ENCODE measurements around the gene FBXW12.

FBXW12 gene

GRCh38 chr3:48409291-48410201 is 37.5 kb downstream of the FBXW12 start:
- DNase-seq: no peak

- DNase-seq: no peak
Measured at GRCh38 chr3:48410205-48411040, 38.4 kb downstream of the FBXW12 start.

- no peak for DNase-seq
Measured at GRCh38 chr3:48411041-48411588, 39.1 kb downstream of the FBXW12 start.

GRCh38 chr3:48411606-48412374 is 39.8 kb downstream of the FBXW12 start:
- DNase-seq: no peak

- no peak for DNase-seq
Measured at GRCh38 chr3:48412375-48413001, 40.5 kb downstream of the FBXW12 start.

GRCh38 chr3:48413086-48413485 is 41.1 kb downstream of the FBXW12 start:
- no peak for DNase-seq

GRCh38 chr3:48413611-48414010 is 41.6 kb downstream of the FBXW12 start:
- DNase-seq: no peak

GRCh38 chr3:48414376-48415250 is 42.6 kb downstream of the FBXW12 start:
- DNase-seq: no peak

- no peak for DNase-seq
Measured at GRCh38 chr3:48415251-48415953, 43.4 kb downstream of the FBXW12 start.

GRCh38 chr3:48416091-48416505 is 44.1 kb downstream of the FBXW12 start:
- DNase-seq: no peak

GRCh38 chr3:48416546-48416945 is 44.5 kb downstream of the FBXW12 start:
- no peak for DNase-seq

GRCh38 chr3:48417529-48418108 is 45.6 kb downstream of the FBXW12 start:
- DNase-seq: no peak

- DNase-seq: no peak
Measured at GRCh38 chr3:48418140-48418539, 46.1 kb downstream of the FBXW12 start.

- DNase-seq: no peak
Measured at GRCh38 chr3:48418651-48419050, 46.6 kb downstream of the FBXW12 start.

- DNase-seq: no peak
Measured at GRCh38 chr3:48419149-48419548, 47.1 kb downstream of the FBXW12 start.

- DNase-seq: no peak
Measured at GRCh38 chr3:48419597-48419996, 47.6 kb downstream of the FBXW12 start.

GRCh38 chr3:48420561-48420960 is 48.5 kb downstream of the FBXW12 start:
- no peak for DNase-seq

GRCh38 chr3:48422272-48422671 is 50.3 kb downstream of the FBXW12 start:
- no peak for DNase-seq

GRCh38 chr3:48422681-48423080 is 50.7 kb downstream of the FBXW12 start:
- DNase-seq: no peak

GRCh38 chr3:48423241-48423882 is 51.3 kb downstream of the FBXW12 start:
- no peak for DNase-seq

Data from kidney glomerular epithelial cell (primary cell).